Measurements from ENCODE around the gene TECTA. TPM values are rescaled to one million over a fixed set of nuclear protein-coding genes. Genes with fewer than 3 reads are reported as not detected.

The TECTA gene
- polyA plus RNA-seq, 3 donors, result 0.45 TPM; not detected in 2

DNA sequence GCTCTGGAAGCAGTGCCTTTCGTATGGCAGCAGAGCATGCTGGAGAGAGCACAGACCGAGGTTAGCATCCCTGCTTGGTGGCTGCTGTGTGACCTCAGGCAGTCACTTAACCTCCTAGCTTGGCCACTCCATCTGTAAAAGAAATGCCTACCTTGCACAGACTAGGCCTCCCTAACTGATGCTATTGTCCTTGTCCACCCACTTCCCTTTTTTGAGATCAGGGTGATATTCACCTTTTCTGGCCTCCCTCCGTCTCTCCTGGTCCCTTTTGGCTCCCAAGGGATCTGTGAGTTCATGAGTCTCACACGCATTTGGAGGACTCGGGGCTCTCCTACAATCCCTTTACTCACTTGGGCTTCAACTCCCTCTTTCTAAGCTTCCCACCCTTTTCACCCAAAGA is 37.2 kb downstream of the TECTA start:
- no peaks in the 10 kb centered on the region for H3K36me3 Mint-ChIP-seq
- no peaks in the 10 kb centered on the region for H3K4me1 Mint-ChIP-seq
- no peaks in the 10 kb centered on the region for H3K9me3 ChIP-seq (replicated peaks in 1 of 2; ENCODE audit: control insufficient read depth in 1 of 2, insufficient read depth in 1 of 2, low read length in 2 of 2)
- H3K27ac ChIP-seq (ENCODE audit: low read depth in 1 of 2, low read length in 2 of 2), result no peak overlapping the region
- no peaks in the 10 kb centered on the region for H3K79me2 ChIP-seq (ENCODE audit: insufficient read depth, low read length)
- H3K4me2 ChIP-seq (replicated peaks; ENCODE audit: extremely low read depth, low read length, poor library complexity, severe bottlenecking), result no peak overlapping the region
- intact Hi-C loops (cut with micrococcal nuclease), result no loop called here
- 94% methylated on average over 2 of the region's 5 CpGs for WGBS (ENCODE audit: insufficient coverage)
- no peak overlapping the region for H2AFZ ChIP-seq (ENCODE audit: insufficient read depth, low read depth, low read length, poor library complexity, severe bottlenecking)
- no peaks in the 10 kb centered on the region for H4K20me1 ChIP-seq (ENCODE audit: insufficient read depth, low read length)
- no peak overlapping the region for H3K9ac ChIP-seq (ENCODE audit: insufficient read depth, low read length, poor library complexity, severe bottlenecking)
- no peaks in the 10 kb centered on the region for H3K36me3 ChIP-seq (replicated peaks in 1 of 2; ENCODE audit: control insufficient read depth in 1 of 2, insufficient read depth in 2 of 2, low read length in 2 of 2)
- no peaks in the 10 kb centered on the region for H3K4me1 ChIP-seq (ENCODE audit: control insufficient read depth in 1 of 2, insufficient read depth in 2 of 2, low read length in 2 of 2)
- H3K9me3 Mint-ChIP-seq, result peaks cover 0 to 3% (median 0%) of the 10 kb centered on the region in 7 donors
- H3K27me3 Mint-ChIP-seq (ENCODE audit: low read depth in 3 of 3), result peaks cover 4 to 8% (median 4%) of the 10 kb centered on the region in 3 donors
- H3K4me3 Mint-ChIP-seq, result no peak overlapping the region
- TF ChIP-seq, protein P1, sequence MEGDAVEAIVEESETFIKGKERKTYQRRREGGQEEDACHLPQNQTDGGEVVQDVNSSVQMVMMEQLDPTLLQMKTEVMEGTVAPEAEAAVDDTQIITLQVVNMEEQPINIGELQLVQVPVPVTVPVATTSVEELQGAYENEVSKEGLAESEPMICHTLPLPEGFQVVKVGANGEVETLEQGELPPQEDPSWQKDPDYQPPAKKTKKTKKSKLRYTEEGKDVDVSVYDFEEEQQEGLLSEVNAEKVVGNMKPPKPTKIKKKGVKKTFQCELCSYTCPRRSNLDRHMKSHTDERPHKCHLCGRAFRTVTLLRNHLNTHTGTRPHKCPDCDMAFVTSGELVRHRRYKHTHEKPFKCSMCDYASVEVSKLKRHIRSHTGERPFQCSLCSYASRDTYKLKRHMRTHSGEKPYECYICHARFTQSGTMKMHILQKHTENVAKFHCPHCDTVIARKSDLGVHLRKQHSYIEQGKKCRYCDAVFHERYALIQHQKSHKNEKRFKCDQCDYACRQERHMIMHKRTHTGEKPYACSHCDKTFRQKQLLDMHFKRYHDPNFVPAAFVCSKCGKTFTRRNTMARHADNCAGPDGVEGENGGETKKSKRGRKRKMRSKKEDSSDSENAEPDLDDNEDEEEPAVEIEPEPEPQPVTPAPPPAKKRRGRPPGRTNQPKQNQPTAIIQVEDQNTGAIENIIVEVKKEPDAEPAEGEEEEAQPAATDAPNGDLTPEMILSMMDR (IDR thresholded peaks at IDR 0.05), result no peak
- no peaks in the 10 kb centered on the region for H3K27me3 ChIP-seq (ENCODE audit: control insufficient read depth in 2 of 2, insufficient read depth in 2 of 2, low read length in 2 of 2)
- no peak overlapping the region for H3K4me3 ChIP-seq (replicated peaks in 1 of 3; ENCODE audit: low read depth in 2 of 3, low read length in 3 of 3)
- no peak for DNase-seq
- H3K27ac Mint-ChIP-seq, result no peak overlapping the region

GRCh38 chr11:121140369-121140768 is 39.3 kb downstream of the TECTA start:
- H3K9me3 Mint-ChIP-seq, result peaks cover 0 to 2% (median 0%) of the 10 kb centered on the region in 7 donors
- H4K20me1 ChIP-seq (ENCODE audit: insufficient read depth, low read length), result no peaks in the 10 kb centered on the region
- intact Hi-C loops (cut with micrococcal nuclease), result no loop called here
- H3K79me2 ChIP-seq (ENCODE audit: insufficient read depth, low read length), result no peaks in the 10 kb centered on the region
- 93% methylated on average over 6 of the region's 8 CpGs for WGBS (ENCODE audit: insufficient coverage)
- no peak overlapping the region for H3K4me3 Mint-ChIP-seq
- DNase-seq, result no peak
- TF ChIP-seq, protein P1 (IDR thresholded peaks at IDR 0.05), result no peak
- H3K27me3 ChIP-seq (ENCODE audit: control insufficient read depth in 2 of 2, insufficient read depth in 2 of 2, low read length in 2 of 2), result no peaks in the 10 kb centered on the region
- H3K9ac ChIP-seq (ENCODE audit: insufficient read depth, low read length, poor library complexity, severe bottlenecking), result no peak overlapping the region
- H3K27me3 Mint-ChIP-seq (ENCODE audit: low read depth in 3 of 3), result peaks cover 4 to 8% (median 4%) of the 10 kb centered on the region in 3 donors
- no peaks in the 10 kb centered on the region for H3K36me3 Mint-ChIP-seq
- H3K4me1 Mint-ChIP-seq, result no peaks in the 10 kb centered on the region
- no peaks in the 10 kb centered on the region for H3K36me3 ChIP-seq (replicated peaks in 1 of 2; ENCODE audit: control insufficient read depth in 1 of 2, insufficient read depth in 2 of 2, low read length in 2 of 2)
- H3K4me3 ChIP-seq (replicated peaks in 1 of 3; ENCODE audit: low read depth in 2 of 3, low read length in 3 of 3), result no peak overlapping the region
- no peaks in the 10 kb centered on the region for H3K9me3 ChIP-seq (replicated peaks in 1 of 2; ENCODE audit: control insufficient read depth in 1 of 2, insufficient read depth in 1 of 2, low read length in 2 of 2)
- no peak overlapping the region for H2AFZ ChIP-seq (ENCODE audit: insufficient read depth, low read depth, low read length, poor library complexity, severe bottlenecking)
- no peak overlapping the region for H3K4me2 ChIP-seq (replicated peaks; ENCODE audit: extremely low read depth, low read length, poor library complexity, severe bottlenecking)
- H3K4me1 ChIP-seq (ENCODE audit: control insufficient read depth in 1 of 2, insufficient read depth in 2 of 2, low read length in 2 of 2), result no peaks in the 10 kb centered on the region
- no peak overlapping the region for H3K27ac ChIP-seq (ENCODE audit: low read depth in 1 of 2, low read length in 2 of 2)
- H3K27ac Mint-ChIP-seq, result no peak overlapping the region

Measured in CD14-positive monocyte (primary cell).